ENCODE results near the gene C4orf50. TPM values are rescaled to one million over a fixed set of nuclear protein-coding genes. Genes with fewer than 3 reads are reported as not detected.

Gene C4orf50
- polyA plus RNA-seq, 4 donors = 0.01 to 0.02 TPM; not detected in 2

Other genes starting within 250 kb of the C4orf50 start
- gene CRMP1, start 125.3 kb downstream of the C4orf50 start, polyA plus RNA-seq (ENCODE audit: insufficient read length in 4 of 4) = 10 to 100 TPM; 39.5 to 66.7 (median 57.7) TPM
- gene JAKMIP1, start 182.1 kb upstream of the C4orf50 start, polyA plus RNA-seq (ENCODE audit: insufficient read length in 4 of 4) = under 1 TPM; 0.06 to 0.22 (median 0.17) TPM

Measured in left renal cortex interstitium (tissue), 4 donors.